Activated CD8-positive, alpha-beta T cell treated with anti-CD3 and anti-CD28 coated beads for 36 hours (primary cell): Measurements from ENCODE around the gene NTMT2. TPM values are rescaled to one million over a fixed set of nuclear protein-coding genes. Genes with fewer than 3 reads are reported as not detected.
"Not testable (repeated sequence)": the region's sequence is repeated elsewhere in the genome, so short reads cannot be mapped to it uniquely, and the experiment has no call there.

Experiments
- ATAC-seq: fragments of 200-7000 bp; cut with Tn5 transposase; one replicate; pipeline ENCODE4 v1.10.0; 2021; ENCODE audit warnings: mild to moderate bottlenecking, moderate library complexity
- CTCF ChIA-PET: fragments of 350-600 bp; sonication (Branson Sonifier 250); formaldehyde crosslinking; loops from one replicate; lab custom pipeline; 2021; ENCODE audit warnings: antibody characterized with exemption; lab: Charles Lee
- POLR2A ChIA-PET: fragments of 350-600 bp; sonication (Branson Sonifier 250); formaldehyde crosslinking; loops from one replicate; lab custom pipeline; 2021; ENCODE audit warnings: antibody characterized with exemption; lab: Charles Lee
- DNase-seq: peaks from one replicate; pipeline ENCODE4 v3.0.0-alpha.2; 2020
- H3K27ac Mint-ChIP-seq: one replicate; pipeline ENCODE4 v1.8.0; 2021; ENCODE audit warnings: mild to moderate bottlenecking, mixed read lengths
- H3K27me3 Mint-ChIP-seq: one replicate; pipeline ENCODE4 v1.8.0; 2021; ENCODE audit warnings: mixed read lengths
- H3K36me3 Mint-ChIP-seq: one replicate; pipeline ENCODE4 v1.8.0; 2021; ENCODE audit warnings: low read depth, mixed read lengths
- H3K4me1 Mint-ChIP-seq: one replicate; pipeline ENCODE4 v1.8.0; 2021; ENCODE audit warnings: low read depth, mixed read lengths
- H3K4me3 Mint-ChIP-seq: one replicate; pipeline ENCODE4 v1.8.0; 2021; ENCODE audit warnings: mild to moderate bottlenecking, moderate library complexity, mixed read lengths
- H3K9me3 Mint-ChIP-seq: one replicate; pipeline ENCODE4 v1.8.0; 2021; ENCODE audit warnings: mixed read lengths
- intact Hi-C: fragments of 100-400 bp; cut with micrococcal nuclease; formaldehyde crosslinking; loops from one replicate; pipeline ENCODE4 v1.10.0; 2022
- total RNA-seq, 2 experiments: library from RNA; stranded (reverse); gene quantifications; one replicate each; pipeline ENCODE4 v1.2.3, GENCODE V29; 2021
- TF ChIP-seq, protein P1 (sequence below): fragments of 200-600 bp; IDR thresholded peaks from one replicate; pipeline ENCODE4 v1.8.0; 2022; ENCODE audit warnings: antibody characterized with exemption, mild to moderate bottlenecking

Gene NTMT2
- not detected for total RNA-seq

- ChIA-PET POLR2A (interaction anchor here (1.0 kb wide), 1 partner anchor 23 kb away, joined by 3 read pairs; no protein-coding TSS in a partner anchor), CTCF (no interaction called here)
- peaks cover 4% of the 10 kb centered on the region for H3K27me3 Mint-ChIP-seq
- no peaks in the 10 kb centered on the region for H3K36me3 Mint-ChIP-seq
- intact Hi-C loops, result no loop called here
- no peaks in the 10 kb centered on the region for H3K9me3 Mint-ChIP-seq
- peaks cover 16% of the 10 kb centered on the region for H3K4me1 Mint-ChIP-seq
- DNase-seq (no peak), ATAC-seq (peak; percentile 56)
- H3K4me3 Mint-ChIP-seq, result no peak within 1 kb of the TSS
- TF ChIP-seq, protein P1, sequence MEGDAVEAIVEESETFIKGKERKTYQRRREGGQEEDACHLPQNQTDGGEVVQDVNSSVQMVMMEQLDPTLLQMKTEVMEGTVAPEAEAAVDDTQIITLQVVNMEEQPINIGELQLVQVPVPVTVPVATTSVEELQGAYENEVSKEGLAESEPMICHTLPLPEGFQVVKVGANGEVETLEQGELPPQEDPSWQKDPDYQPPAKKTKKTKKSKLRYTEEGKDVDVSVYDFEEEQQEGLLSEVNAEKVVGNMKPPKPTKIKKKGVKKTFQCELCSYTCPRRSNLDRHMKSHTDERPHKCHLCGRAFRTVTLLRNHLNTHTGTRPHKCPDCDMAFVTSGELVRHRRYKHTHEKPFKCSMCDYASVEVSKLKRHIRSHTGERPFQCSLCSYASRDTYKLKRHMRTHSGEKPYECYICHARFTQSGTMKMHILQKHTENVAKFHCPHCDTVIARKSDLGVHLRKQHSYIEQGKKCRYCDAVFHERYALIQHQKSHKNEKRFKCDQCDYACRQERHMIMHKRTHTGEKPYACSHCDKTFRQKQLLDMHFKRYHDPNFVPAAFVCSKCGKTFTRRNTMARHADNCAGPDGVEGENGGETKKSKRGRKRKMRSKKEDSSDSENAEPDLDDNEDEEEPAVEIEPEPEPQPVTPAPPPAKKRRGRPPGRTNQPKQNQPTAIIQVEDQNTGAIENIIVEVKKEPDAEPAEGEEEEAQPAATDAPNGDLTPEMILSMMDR, result no peak
- no peak within 1 kb of the TSS for H3K27ac Mint-ChIP-seq
Measured at GRCh38 chr1:170145770-170146676, at the start of gene NTMT2. Gene NTMT2, plus strand, starts transcription at chr1:170145959. Its CDS starts 149 bp downstream, at chr1:170146108.

- Mint-ChIP-seq H3K27ac (no peak overlapping the region), H3K4me3 (no peak overlapping the region), H3K36me3 (no peaks in the 10 kb centered on the region), H3K9me3 (peaks cover 4% of the 10 kb centered on the region), H3K27me3 (peaks cover 14% of the 10 kb centered on the region), H3K4me1 (no peaks in the 10 kb centered on the region)
- ATAC-seq (no peak), DNase-seq (no peak)
- intact Hi-C loops, result no loop called here
- TF ChIP-seq, protein P1, result no peak
- CTCF ChIA-PET, result interaction anchor here (0.7 kb wide), 1 partner anchor 593 kb away, joined by 3 read pairs; no protein-coding TSS in a partner anchor
- POLR2A ChIA-PET, result no interaction called here
Measured at GRCh38 chr1:170095976-170096748, 49.6 kb upstream of the NTMT2 start.

- DNase-seq (no peak), ATAC-seq (no peak)
- Mint-ChIP-seq H3K9me3 (peaks cover 1% of the 10 kb centered on the region), H3K27me3 (peaks cover 15% of the 10 kb centered on the region), H3K36me3 (no peaks in the 10 kb centered on the region), H3K27ac (no peak overlapping the region), H3K4me1 (no peaks in the 10 kb centered on the region), H3K4me3 (no peak overlapping the region)
- TF ChIP-seq, protein P1, result no peak
- POLR2A ChIA-PET, result no interaction called here
- intact Hi-C loops, result no loop called here
- CTCF ChIA-PET, result no interaction called here
Measured at GRCh38 chr1:170096806-170097340, 48.9 kb upstream of the NTMT2 start.

GRCh38 chr1:170097449-170097948 is 48.3 kb upstream of the NTMT2 start:
- ATAC-seq (no peak), DNase-seq (no peak)
- Mint-ChIP-seq H3K4me1 (no peaks in the 10 kb centered on the region), H3K27me3 (peaks cover 15% of the 10 kb centered on the region), H3K4me3 (no peak overlapping the region), H3K36me3 (no peaks in the 10 kb centered on the region), H3K27ac (no peak overlapping the region), H3K9me3 (peaks cover 1% of the 10 kb centered on the region)
- POLR2A ChIA-PET, result no interaction called here
- intact Hi-C loops, result no loop called here
- CTCF ChIA-PET, result no interaction called here
- TF ChIP-seq, protein P1, result no peak

GRCh38 chr1:170113140-170113539 is 32.6 kb upstream of the NTMT2 start:
- H3K9me3 Mint-ChIP-seq, H3K4me1 Mint-ChIP-seq, CTCF ChIA-PET, H3K27ac Mint-ChIP-seq, DNase-seq, POLR2A ChIA-PET, ATAC-seq, H3K4me3 Mint-ChIP-seq, intact Hi-C loops, H3K36me3 Mint-ChIP-seq: not testable (repeated sequence)
- peaks cover 11% of the 10 kb centered on the region for H3K27me3 Mint-ChIP-seq
